RWPE1 (cell line): ENCODE results near the gene MPV17L.
"Not testable (repeated sequence)": the region's sequence is repeated elsewhere in the genome, so short reads cannot be mapped to it uniquely, and the experiment has no call there.

Experiments
- CTCF ChIA-PET: fragments of 350-600 bp; sonication (Branson Sonifier 250); formaldehyde crosslinking; extraction: SDS; loops from one replicate; lab custom pipeline; 2021; lab: Yijun Ruan, JAX
- POLR2A ChIA-PET: fragments of 400-600 bp; formaldehyde crosslinking; extraction: SDS; loops from one replicate; lab custom pipeline; 2020; ENCODE audit warnings: antibody characterized with exemption; ENCODE audit not compliant: low non-redundant PET; lab: Yijun Ruan, JAX
- DNase-seq: peaks from one replicate; pipeline ENCODE4 v3.0.0; 2012; ENCODE audit warnings: low spot score
- H3K27ac ChIP-seq: fragments of 450-650 bp; 2 replicates; pipeline ENCODE4 v1.5.1; 2017
- CTCF ChIP-seq: fragments of 450-650 bp; conservative IDR thresholded peaks from 2 replicates; pipeline ENCODE4 v1.5.1; 2017; ENCODE audit warnings: low read depth, mild to moderate bottlenecking

Gene MPV17L

GRCh38 chr16:15445450-15445849, 49.9 kb downstream of the MPV17L start:
- no peak for DNase-seq
- CTCF ChIA-PET, result no interaction called here
- POLR2A ChIA-PET, result no interaction called here
- H3K27ac ChIP-seq, result no peak overlapping the region
- TF ChIP-seq CTCF, result no peak

GRCh38 chr16:15446901-15447300, 51.3 kb downstream of the MPV17L start:
- TF ChIP-seq CTCF, result no peak
- no peak for DNase-seq
- no peak overlapping the region for H3K27ac ChIP-seq
- CTCF ChIA-PET, result no interaction called here
- POLR2A ChIA-PET, result no interaction called here

GRCh38 chr16:15450624-15451023, 55.1 kb downstream of the MPV17L start:
- TF ChIP-seq CTCF, result no peak
- ChIA-PET CTCF (no interaction called here), POLR2A (no interaction called here)
- no peak for DNase-seq
- H3K27ac ChIP-seq, result no peak overlapping the region

GRCh38 chr16:15451098-15451731, 55.7 kb downstream of the MPV17L start:
- no peak overlapping the region for H3K27ac ChIP-seq
- DNase-seq, result no peak
- CTCF ChIA-PET, result no interaction called here
- no peak for TF ChIP-seq CTCF
- POLR2A ChIA-PET, result no interaction called here

GRCh38 chr16:15452246-15452855, 56.8 kb downstream of the MPV17L start:
- H3K27ac ChIP-seq, result no peak overlapping the region
- ChIA-PET POLR2A (no interaction called here), CTCF (interaction anchor here (0.7 kb wide), 1 partner anchor 10 kb away, joined by 4 read pairs; no protein-coding TSS in a partner anchor)
- no peak for DNase-seq
- no peak for TF ChIP-seq CTCF

- H3K27ac ChIP-seq, DNase-seq, CTCF ChIA-PET, POLR2A ChIA-PET: not testable (repeated sequence)
Measured at GRCh38 chr16:15453296-15453695, 57.7 kb downstream of the MPV17L start.

GRCh38 chr16:15454933-15455332, 59.4 kb downstream of the MPV17L start:
- DNase-seq, H3K27ac ChIP-seq, POLR2A ChIA-PET: not testable (repeated sequence)
- CTCF ChIA-PET, result interaction anchor here (0.6 to 0.7 kb wide), 2 partner anchors 440 to 868 kb away, joined by 3 to 5 read pairs; no protein-coding TSS in a partner anchor
